Ishikawa (cell line): ENCODE data around the gene POU4F2.

ENCODE experiments used
- CEBPB ChIP-seq: IDR thresholded peaks from 2 replicates; pipeline ENCODE4 v1.6.1; 2012
- CREB1 ChIP-seq: IDR thresholded peaks from 2 replicates; pipeline ENCODE4 v1.6.1; 2012; ENCODE audit warnings: low read depth
- EGR1 ChIP-seq: IDR thresholded peaks from 2 replicates; pipeline ENCODE4 v1.6.1; 2012
- EP300 ChIP-seq: IDR thresholded peaks from 2 replicates; pipeline ENCODE4 v1.6.1; 2012; ENCODE audit warnings: borderline replicate concordance
- FOXM1 ChIP-seq: IDR thresholded peaks from 2 replicates; pipeline ENCODE4 v1.6.1; 2012; ENCODE audit warnings: low read depth, borderline replicate concordance
- NFIC ChIP-seq: IDR thresholded peaks from 2 replicates; pipeline ENCODE4 v1.6.1; 2012
- RAD21 ChIP-seq: IDR thresholded peaks from 2 replicates; pipeline ENCODE4 v1.6.1; 2012; ENCODE audit warnings: low read depth
- REST ChIP-seq: IDR thresholded peaks from 2 replicates; pipeline ENCODE4 v1.6.1; 2012; ENCODE audit warnings: low read depth, mild to moderate bottlenecking
- TAF1 ChIP-seq: IDR thresholded peaks from 2 replicates; pipeline ENCODE4 v1.6.1; 2012; ENCODE audit warnings: low read depth, mild to moderate bottlenecking
- TCF12 ChIP-seq: IDR thresholded peaks from 2 replicates; pipeline ENCODE4 v1.6.1; 2012; ENCODE audit warnings: low read depth
- TEAD4 ChIP-seq: IDR thresholded peaks from 2 replicates; pipeline ENCODE4 v1.6.1; 2012
- USF1 ChIP-seq: IDR thresholded peaks from 2 replicates; pipeline ENCODE4 v1.6.1; 2012
- YY1 ChIP-seq: IDR thresholded peaks from 2 replicates; pipeline ENCODE4 v1.6.1; 2012; ENCODE audit warnings: low read depth
- ZBTB7A ChIP-seq: IDR thresholded peaks from 2 replicates; pipeline ENCODE4 v1.6.1; 2012; ENCODE audit warnings: low read depth
- TF ChIP-seq, protein P1 (sequence below): IDR thresholded peaks from 2 replicates; pipeline ENCODE4 v1.6.1; 2012

The POU4F2 gene, protein sequence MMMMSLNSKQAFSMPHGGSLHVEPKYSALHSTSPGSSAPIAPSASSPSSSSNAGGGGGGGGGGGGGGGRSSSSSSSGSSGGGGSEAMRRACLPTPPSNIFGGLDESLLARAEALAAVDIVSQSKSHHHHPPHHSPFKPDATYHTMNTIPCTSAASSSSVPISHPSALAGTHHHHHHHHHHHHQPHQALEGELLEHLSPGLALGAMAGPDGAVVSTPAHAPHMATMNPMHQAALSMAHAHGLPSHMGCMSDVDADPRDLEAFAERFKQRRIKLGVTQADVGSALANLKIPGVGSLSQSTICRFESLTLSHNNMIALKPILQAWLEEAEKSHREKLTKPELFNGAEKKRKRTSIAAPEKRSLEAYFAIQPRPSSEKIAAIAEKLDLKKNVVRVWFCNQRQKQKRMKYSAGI

GRCh38 chr4:146638786-146639505, at the start of gene POU4F2:
TSS of gene POU4F2 (plus strand) at chr4:146638893. CDS start at chr4:146639141, 248 bp downstream.
- no peak for TF ChIP-seq ZBTB7A
- TF ChIP-seq YY1 = no peak
- TF ChIP-seq RAD21 = no peak
- TF ChIP-seq NFIC = no peak

- TF ChIP-seq FOXM1 (no peak), YY1 (no peak), CREB1 (no peak), CEBPB (no peak), TEAD4 (no peak), REST (no peak), RAD21 (no peak), EP300 (no peak), ZBTB7A (no peak), TCF12 (no peak)
- TF ChIP-seq, protein P1, sequence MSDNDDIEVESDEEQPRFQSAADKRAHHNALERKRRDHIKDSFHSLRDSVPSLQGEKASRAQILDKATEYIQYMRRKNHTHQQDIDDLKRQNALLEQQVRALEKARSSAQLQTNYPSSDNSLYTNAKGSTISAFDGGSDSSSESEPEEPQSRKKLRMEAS = no peak
These were observed 47.9 kb upstream of the POU4F2 start for GRCh38 chr4:146590801-146591200.

DNA sequence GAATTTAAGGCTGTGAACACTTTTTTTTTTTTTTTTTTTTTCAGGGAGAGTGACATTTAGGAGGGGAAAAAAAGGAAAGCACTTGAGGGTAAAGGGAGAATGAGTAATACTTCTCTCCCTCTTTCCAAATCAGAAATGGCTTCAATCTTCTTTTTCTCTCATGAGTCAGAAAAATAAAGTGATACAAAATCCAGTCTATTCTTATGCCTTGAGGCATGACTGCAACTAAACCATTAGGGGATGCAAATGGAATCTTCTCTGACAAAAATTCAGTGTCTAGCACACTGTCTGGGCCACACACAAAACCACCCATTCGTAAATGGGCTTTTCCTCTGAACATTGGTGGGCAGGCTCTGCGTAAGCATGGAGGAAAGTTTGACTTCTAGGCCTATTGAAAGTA, 46.7 kb upstream of the POU4F2 start:
- TF ChIP-seq TAF1 (no peak), CEBPB (no peak)

DNA sequence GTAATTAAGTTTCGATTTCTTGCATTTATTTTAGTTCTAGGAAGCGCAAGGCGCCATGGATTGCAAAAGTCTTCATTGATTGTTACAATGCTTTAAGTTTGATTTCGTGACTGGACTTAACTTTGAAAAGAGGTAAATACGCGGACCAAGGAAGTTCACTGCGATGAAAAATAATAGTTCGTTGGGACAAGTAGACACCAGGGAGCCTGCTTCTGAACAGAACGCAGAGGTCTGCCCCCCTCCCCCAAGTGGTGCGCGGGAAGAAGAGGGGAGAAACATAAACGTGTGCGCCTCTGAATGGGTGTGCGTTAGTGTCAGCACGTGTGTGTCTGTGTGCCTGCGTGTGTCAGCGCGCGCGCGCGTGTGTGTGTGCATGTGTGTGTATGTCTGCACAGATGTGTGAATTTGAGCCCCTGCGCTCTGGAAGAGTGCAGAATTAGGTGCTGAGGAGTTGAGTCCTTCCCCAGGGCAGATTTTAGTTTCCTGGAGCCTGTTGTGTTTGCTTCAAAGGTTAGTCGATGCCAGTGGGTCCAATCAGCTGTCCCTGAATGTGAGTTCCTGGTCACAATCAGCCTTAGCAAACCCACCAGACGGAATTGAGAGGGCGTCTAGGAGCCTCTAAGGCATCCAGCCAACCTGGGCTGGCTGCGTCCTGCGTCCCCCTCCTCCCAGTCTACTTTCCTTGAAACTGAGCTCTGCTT, 5.8 kb upstream of the POU4F2 start:
- TF ChIP-seq NFIC (no peak), RAD21 (no peak), CEBPB (no peak), TAF1 (no peak), EGR1 (no peak), YY1 (no peak), CREB1 (no peak), TEAD4 (no peak), EP300 (no peak), TCF12 (no peak), ZBTB7A (no peak), REST (no peak), USF1 (no peak), FOXM1 (no peak)
- TF ChIP-seq, protein P1 = no peak

GRCh38 chr4:146633471-146633800, 5.3 kb upstream of the POU4F2 start:
- TF ChIP-seq, protein P1 = no peak
- no peak for TF ChIP-seq USF1
- no peak for TF ChIP-seq EGR1
- TF ChIP-seq NFIC = no peak
- no peak for TF ChIP-seq TEAD4
- TF ChIP-seq TAF1 = no peak
- TF ChIP-seq YY1 = no peak
- TF ChIP-seq ZBTB7A = no peak
- no peak for TF ChIP-seq TCF12
- TF ChIP-seq RAD21 = no peak
- TF ChIP-seq CEBPB = no peak
- no peak for TF ChIP-seq CREB1
- TF ChIP-seq REST = no peak
- TF ChIP-seq FOXM1 = no peak
- no peak for TF ChIP-seq EP300
